ENCODE data around the gene ARID1B. TPM values are rescaled to one million over a fixed set of nuclear protein-coding genes. Genes with fewer than 3 reads are reported as not detected.

Gene ARID1B
- total RNA-seq, 2 donors from 2014 or later = 43.9 to 44.6 TPM

DNA sequence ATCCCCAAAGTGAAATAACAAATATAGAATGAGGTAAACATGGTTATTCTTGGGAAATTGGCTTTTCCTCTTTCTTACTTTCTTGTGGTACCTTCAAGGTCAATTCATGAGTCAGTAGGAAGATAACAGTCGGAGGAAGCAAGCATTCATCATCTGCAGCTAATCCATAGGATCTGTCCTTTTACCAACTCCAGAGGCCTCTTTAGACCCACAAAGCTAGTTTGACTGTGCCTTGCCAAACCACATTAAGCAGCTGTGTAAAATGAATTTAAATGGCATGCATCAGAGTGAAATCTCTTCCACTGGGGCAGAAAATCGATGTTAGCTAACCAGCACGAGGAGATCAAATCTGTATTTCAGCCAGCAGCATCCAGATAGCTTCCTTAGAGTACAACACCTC is 374.8 kb downstream of the ARID1B start:
- Histone ChIP-seq H3K9me3 (no peaks in the 10 kb centered on the region), H3K4me3 (no peak overlapping the region), H3K4me1 (peaks cover 0 to 31% of the 10 kb centered on the region in 2 donors), H3K36me3 (peaks cover 2% of the 10 kb centered on the region), H3K27me3 (no peaks in the 10 kb centered on the region), H3K27ac (no peak overlapping the region)
- TF ChIP-seq, protein P1, sequence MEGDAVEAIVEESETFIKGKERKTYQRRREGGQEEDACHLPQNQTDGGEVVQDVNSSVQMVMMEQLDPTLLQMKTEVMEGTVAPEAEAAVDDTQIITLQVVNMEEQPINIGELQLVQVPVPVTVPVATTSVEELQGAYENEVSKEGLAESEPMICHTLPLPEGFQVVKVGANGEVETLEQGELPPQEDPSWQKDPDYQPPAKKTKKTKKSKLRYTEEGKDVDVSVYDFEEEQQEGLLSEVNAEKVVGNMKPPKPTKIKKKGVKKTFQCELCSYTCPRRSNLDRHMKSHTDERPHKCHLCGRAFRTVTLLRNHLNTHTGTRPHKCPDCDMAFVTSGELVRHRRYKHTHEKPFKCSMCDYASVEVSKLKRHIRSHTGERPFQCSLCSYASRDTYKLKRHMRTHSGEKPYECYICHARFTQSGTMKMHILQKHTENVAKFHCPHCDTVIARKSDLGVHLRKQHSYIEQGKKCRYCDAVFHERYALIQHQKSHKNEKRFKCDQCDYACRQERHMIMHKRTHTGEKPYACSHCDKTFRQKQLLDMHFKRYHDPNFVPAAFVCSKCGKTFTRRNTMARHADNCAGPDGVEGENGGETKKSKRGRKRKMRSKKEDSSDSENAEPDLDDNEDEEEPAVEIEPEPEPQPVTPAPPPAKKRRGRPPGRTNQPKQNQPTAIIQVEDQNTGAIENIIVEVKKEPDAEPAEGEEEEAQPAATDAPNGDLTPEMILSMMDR (IDR thresholded peaks at IDR 0.05) = no peak
- DNase-seq (ENCODE audit: low spot score) = no peak

DNA sequence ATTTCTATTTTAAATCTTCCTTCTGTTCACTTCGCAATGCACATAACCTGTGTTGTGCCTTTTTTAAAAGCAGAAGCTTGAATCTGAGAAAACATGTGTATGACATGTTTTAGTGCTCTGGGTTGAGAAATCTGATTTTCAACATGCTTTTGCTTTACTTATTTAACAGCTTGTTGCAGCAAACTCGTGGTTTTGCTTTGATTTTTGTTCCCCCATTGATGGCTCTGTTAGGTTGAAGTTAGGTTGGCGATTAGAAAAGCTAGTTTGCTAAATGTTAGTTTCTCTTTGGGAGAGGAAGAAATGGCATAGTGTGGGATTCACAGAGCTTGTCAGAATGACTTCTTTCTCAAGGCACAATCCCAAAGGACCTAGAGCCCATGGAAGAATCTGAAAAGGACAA is 375.4 kb downstream of the ARID1B start:
- Histone ChIP-seq H3K27ac (no peak overlapping the region), H3K36me3 (peaks cover 8% of the 10 kb centered on the region), H3K4me1 (peaks cover 0 to 31% of the 10 kb centered on the region in 2 donors), H3K9me3 (no peaks in the 10 kb centered on the region), H3K27me3 (no peaks in the 10 kb centered on the region), H3K4me3 (no peak overlapping the region)
- TF ChIP-seq, protein P1 (IDR thresholded peaks at IDR 0.05) = no peak
- no peak for DNase-seq (ENCODE audit: low spot score)

DNA sequence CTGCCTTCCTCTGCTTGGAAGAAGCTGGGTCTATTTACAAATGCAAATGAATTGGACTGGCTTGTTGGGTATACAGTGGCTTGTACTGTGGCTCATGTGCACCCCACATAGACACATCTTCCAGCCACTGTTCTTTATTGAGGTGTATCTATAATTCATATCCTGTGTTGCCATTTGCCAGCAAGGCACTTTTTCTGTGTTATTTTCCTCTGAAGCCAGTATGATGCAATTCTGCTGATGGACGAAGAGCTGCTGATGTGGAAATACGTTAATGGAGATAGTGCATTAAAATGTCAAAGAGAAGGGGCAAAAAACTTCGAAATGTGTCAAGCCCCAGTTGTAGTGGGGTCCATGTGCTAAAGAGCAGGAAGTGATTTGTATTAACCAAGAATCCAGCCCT is 378.6 kb downstream of the ARID1B start:
- DNase-seq (ENCODE audit: low spot score) = no peak
- Histone ChIP-seq H3K9me3 (no peaks in the 10 kb centered on the region), H3K27ac (no peak overlapping the region), H3K4me3 (no peak overlapping the region), H3K36me3 (peaks cover 11% of the 10 kb centered on the region), H3K27me3 (no peaks in the 10 kb centered on the region), H3K4me1 (peaks cover 0 to 20% of the 10 kb centered on the region in 2 donors)
- TF ChIP-seq, protein P1 (IDR thresholded peaks at IDR 0.05) = no peak

DNA sequence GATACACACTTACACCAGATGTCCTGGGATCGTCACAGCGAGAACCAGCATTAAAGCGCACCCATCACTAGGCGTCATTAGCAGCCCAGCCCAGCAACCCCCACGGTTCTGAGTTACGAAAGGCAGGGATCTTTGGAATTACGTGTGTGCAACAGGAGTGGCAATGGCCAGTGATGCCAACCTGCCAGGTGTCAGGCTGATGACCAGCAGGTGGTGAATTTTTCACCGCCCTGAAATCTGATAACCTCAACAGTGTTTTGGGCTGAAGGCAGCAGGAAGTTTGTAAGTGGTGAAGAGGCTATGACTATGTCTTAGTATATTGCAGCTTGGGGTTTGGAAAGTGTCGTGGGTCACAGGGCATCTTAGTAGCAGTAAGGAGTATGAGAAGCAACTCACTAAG is 380.1 kb downstream of the ARID1B start:
- Histone ChIP-seq H3K36me3 (peaks cover 11% of the 10 kb centered on the region), H3K27ac (no peak overlapping the region), H3K4me1 (peaks cover 0 to 6% of the 10 kb centered on the region in 2 donors), H3K9me3 (no peaks in the 10 kb centered on the region), H3K27me3 (no peaks in the 10 kb centered on the region), H3K4me3 (no peak overlapping the region)
- TF ChIP-seq, protein P1 (IDR thresholded peaks at IDR 0.05) = no peak
- DNase-seq (ENCODE audit: low spot score) = no peak

DNA sequence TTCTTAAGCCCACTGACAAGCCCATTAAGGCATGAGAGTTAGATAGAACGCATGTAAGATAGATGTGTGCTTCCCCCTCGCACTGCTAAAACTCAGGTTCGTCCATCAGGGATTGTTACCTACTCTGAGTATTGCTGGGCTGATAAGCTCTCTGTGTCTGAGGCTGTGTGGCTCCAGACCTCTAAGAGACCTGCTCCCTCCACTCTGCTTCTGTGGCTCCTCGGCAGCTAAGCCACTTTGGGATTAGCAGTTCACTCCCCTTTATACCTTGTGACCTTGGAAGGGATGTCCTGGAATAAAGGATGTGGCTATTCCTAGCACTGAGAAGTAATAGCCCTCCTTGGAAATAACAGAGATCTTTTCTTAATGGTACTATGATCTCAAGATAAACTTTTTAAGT is 381.3 kb downstream of the ARID1B start:
- Histone ChIP-seq H3K27me3 (no peaks in the 10 kb centered on the region), H3K9me3 (no peaks in the 10 kb centered on the region), H3K4me3 (no peak overlapping the region), H3K4me1 (peaks cover 0 to 10% of the 10 kb centered on the region in 2 donors), H3K36me3 (peaks cover 11% of the 10 kb centered on the region), H3K27ac (no peak overlapping the region)
- TF ChIP-seq, protein P1 (IDR thresholded peaks at IDR 0.05) = no peak
- DNase-seq (ENCODE audit: low spot score) = no peak

DNA sequence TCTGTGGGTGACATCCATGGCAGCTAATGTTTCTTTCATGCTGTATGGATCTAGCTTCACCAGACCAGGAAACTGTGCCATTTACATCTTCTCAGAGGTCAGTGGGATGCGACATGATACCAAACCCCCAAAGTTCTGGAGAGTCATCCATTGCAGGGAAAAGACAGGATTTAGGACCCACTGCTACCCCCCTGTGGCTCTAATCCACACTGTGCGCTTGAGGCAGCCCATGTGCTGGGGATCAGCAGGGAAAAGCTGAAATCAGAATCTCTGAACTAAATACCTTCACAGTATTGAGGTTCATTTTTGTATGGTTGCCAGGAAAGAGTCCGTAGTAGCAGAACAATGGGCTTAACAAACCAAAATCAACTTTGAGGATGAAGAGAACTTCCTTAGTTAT is 381.7 kb downstream of the ARID1B start:
- H3K4me1 ChIP-seq = peaks cover 0 to 10% of the 10 kb centered on the region in 2 donors

More for the DNA sequence above, 381.7 kb downstream of the ARID1B start:
- Histone ChIP-seq H3K9me3 (no peaks in the 10 kb centered on the region), H3K27ac (no peak overlapping the region), H3K4me3 (no peak overlapping the region), H3K27me3 (no peaks in the 10 kb centered on the region), H3K36me3 (peaks cover 11% of the 10 kb centered on the region)
- TF ChIP-seq, protein P1 (IDR thresholded peaks at IDR 0.05) = no peak
- no peak for DNase-seq (ENCODE audit: low spot score)
